Suprapubic skin (tissue), 3 donors: ENCODE data around the gene ARHGAP10.

ENCODE experiments used
- POLR2AphosphoS5 ChIP-seq, 3 donors: sonication (generic); formaldehyde crosslinking; IDR thresholded peaks; one replicate each; pipeline ENCODE4 v1.6.1; 2017; ENCODE audit warnings: antibody characterized with exemption in 3 of 3
- TF ChIP-seq, protein P1 (sequence below), 2 donors: fragments of 200-600 bp in 1 of 2; fragments of 450-650 bp in 1 of 2; sonication (generic) in 1 of 2; IDR thresholded peaks; one replicate each; pipeline ENCODE4 v1.5.1; 2016 to 2019; ENCODE audit warnings: antibody characterized with exemption in 2 of 2, mild to moderate bottlenecking in 1 of 2, moderate library complexity in 1 of 2

DNA sequence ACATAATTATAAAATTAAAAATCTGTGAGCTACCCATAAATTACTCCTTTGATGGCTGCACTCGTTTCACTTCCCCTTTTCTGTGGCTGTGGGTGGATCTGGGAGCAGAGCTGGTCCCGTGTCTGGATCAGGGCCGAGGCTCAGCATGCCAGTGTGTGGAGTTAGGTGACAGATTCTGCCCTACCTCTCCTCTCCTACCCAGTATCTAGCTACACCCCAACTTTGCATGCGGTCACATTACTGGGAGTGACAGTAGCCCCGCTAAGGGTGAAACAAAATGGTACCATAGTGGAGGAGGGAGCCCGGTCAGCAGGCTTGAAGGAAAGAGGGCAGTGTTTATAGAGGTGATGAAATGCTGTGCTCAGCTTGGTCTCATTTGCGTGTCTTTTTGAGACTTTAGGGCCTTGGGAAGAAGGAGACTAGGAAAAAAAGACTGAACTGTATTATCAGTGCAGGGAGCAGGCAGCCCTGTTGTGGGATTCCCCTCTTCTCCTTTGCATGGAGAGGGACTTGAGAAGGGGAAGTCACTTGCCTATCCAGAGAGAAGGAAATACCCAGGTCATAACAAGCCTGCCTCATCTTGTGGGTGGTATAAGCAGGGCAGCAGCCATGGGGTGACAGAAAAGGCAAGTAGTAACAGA lies 48.4 kb downstream of the ARHGAP10 start:
- no peak for TF ChIP-seq POLR2AphosphoS5 (IDR thresholded peaks at IDR 0.05)
- TF ChIP-seq, protein P1, sequence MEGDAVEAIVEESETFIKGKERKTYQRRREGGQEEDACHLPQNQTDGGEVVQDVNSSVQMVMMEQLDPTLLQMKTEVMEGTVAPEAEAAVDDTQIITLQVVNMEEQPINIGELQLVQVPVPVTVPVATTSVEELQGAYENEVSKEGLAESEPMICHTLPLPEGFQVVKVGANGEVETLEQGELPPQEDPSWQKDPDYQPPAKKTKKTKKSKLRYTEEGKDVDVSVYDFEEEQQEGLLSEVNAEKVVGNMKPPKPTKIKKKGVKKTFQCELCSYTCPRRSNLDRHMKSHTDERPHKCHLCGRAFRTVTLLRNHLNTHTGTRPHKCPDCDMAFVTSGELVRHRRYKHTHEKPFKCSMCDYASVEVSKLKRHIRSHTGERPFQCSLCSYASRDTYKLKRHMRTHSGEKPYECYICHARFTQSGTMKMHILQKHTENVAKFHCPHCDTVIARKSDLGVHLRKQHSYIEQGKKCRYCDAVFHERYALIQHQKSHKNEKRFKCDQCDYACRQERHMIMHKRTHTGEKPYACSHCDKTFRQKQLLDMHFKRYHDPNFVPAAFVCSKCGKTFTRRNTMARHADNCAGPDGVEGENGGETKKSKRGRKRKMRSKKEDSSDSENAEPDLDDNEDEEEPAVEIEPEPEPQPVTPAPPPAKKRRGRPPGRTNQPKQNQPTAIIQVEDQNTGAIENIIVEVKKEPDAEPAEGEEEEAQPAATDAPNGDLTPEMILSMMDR (IDR thresholded peaks at IDR 0.05), result no peak
